Activated naive CD4-positive, alpha-beta T cell treated with anti-CD3 and anti-CD28 coated beads, Interleukin-2, amount 50 U/mL, for 24 hours (primary cell): ENCODE data around the gene SLCO3A1.
A peak's percentile ranks its signal among the peaks of the same experiment; 100 is the strongest.

Experiments
- H3K27ac Mint-ChIP-seq: one replicate; pipeline ENCODE4 v1.8.0; 2021; ENCODE audit warnings: mild to moderate bottlenecking, mixed read lengths
- H3K27me3 Mint-ChIP-seq: one replicate; pipeline ENCODE4 v1.8.0; 2021; ENCODE audit warnings: mixed read lengths
- H3K36me3 Mint-ChIP-seq: one replicate; pipeline ENCODE4 v1.8.0; 2021; ENCODE audit warnings: mixed read lengths
- H3K4me1 Mint-ChIP-seq: one replicate; pipeline ENCODE4 v1.8.0; 2021; ENCODE audit warnings: mixed read lengths
- H3K4me3 Mint-ChIP-seq: one replicate; pipeline ENCODE4 v1.8.0; 2021; ENCODE audit warnings: mild to moderate bottlenecking, mixed read lengths
- H3K9me3 Mint-ChIP-seq: one replicate; pipeline ENCODE4 v1.8.0; 2021; ENCODE audit warnings: mixed read lengths

The SLCO3A1 gene

GRCh38 chr15:91853948-91854638, 585 bp downstream of the SLCO3A1 start:
- H3K36me3 Mint-ChIP-seq, result no peaks in the 10 kb centered on the region
- peak overlapping the region; percentile 86 for H3K4me3 Mint-ChIP-seq
- no peaks in the 10 kb centered on the region for H3K27me3 Mint-ChIP-seq
- H3K4me1 Mint-ChIP-seq, result peaks cover 72% of the 10 kb centered on the region
- peak overlapping the region; percentile 51 for H3K27ac Mint-ChIP-seq
- no peaks in the 10 kb centered on the region for H3K9me3 Mint-ChIP-seq

- H3K27ac Mint-ChIP-seq, result peak overlapping the region; percentile 51
Observed at GRCh38 chr15:91854639-91854990, 1.1 kb downstream of the SLCO3A1 start.

DNA sequence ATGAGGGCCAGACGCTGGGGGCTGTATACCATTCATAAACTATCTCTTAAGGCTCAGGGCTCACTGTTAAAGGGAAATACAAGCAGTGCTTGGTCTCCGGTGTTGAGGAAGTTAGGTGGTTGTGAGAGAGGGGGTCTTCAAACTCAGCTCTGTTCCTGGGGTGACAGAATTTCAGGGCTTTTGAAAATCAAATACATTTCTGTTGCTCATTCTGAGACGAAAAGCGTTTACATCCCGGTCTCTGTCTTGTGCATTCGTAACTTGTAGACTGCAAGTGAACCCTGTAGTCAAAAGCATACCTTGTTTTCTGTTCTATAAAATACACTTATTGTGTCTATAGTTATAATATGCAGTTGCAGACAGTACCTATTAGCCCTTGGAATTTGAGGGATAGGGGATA, 1.7 kb downstream of the SLCO3A1 start:
- H3K4me1 Mint-ChIP-seq, result peaks cover 74% of the 10 kb centered on the region
- no peaks in the 10 kb centered on the region for H3K36me3 Mint-ChIP-seq
- peak overlapping the region; percentile 57 for H3K27ac Mint-ChIP-seq
- H3K9me3 Mint-ChIP-seq, result no peaks in the 10 kb centered on the region
- H3K4me3 Mint-ChIP-seq, result peak overlapping the region; percentile 86
- H3K27me3 Mint-ChIP-seq, result no peaks in the 10 kb centered on the region

More at GRCh38 chr15:91854639-91854990, 1.1 kb downstream of the SLCO3A1 start:
- no peaks in the 10 kb centered on the region for H3K36me3 Mint-ChIP-seq
- no peaks in the 10 kb centered on the region for H3K9me3 Mint-ChIP-seq
- peak overlapping the region; percentile 86 for H3K4me3 Mint-ChIP-seq
- no peaks in the 10 kb centered on the region for H3K27me3 Mint-ChIP-seq
- H3K4me1 Mint-ChIP-seq, result peaks cover 73% of the 10 kb centered on the region

DNA sequence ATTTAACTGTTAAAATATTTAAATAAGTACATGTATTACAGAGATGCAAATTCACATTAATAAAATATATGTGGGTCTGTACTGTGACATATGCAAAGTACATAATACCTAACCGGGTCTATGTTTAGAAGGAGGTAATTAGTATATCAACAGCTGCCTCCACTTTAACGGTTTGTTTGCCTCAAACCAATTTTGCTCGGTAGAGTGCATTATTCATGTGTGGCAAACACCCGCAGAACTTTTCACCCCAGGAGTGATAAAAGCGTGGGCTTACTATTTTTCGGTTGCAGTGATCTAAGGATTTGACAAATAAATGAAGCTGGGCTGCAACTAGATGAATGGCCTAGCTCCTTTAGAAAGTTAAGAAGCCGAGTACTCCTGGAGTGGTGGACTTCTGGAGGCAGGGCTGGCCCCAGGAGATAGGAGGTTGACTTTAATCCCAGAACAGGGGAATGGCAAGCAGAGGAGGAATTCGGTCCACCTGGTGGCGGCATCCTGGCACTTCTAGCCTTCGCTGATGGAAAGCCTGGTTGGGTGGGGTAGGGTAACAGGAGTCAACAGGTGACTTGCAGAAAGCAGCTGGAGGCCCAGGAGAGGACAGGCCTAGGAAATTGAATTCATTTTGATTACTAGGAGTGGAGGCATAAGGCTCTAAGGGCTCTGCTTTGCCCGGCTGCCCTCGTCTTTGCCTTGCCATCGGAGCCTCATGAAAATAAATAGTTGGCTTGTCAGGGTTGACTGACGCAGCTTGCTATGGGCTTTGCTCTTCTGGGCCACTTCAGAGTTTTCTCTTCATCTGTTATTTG, 2.4 kb downstream of the SLCO3A1 start:
- H3K9me3 Mint-ChIP-seq, result no peaks in the 10 kb centered on the region
- H3K36me3 Mint-ChIP-seq, result no peaks in the 10 kb centered on the region

GRCh38 chr15:91857224-91857585, 3.7 kb downstream of the SLCO3A1 start:
- H3K4me1 Mint-ChIP-seq, result peaks cover 81% of the 10 kb centered on the region

More for the DNA sequence above, 2.4 kb downstream of the SLCO3A1 start:
- Mint-ChIP-seq H3K4me3 (peak overlapping the region; percentile 12), H3K27me3 (no peaks in the 10 kb centered on the region), H3K27ac (peak overlapping the region; percentile 59), H3K4me1 (peaks cover 80% of the 10 kb centered on the region)

GRCh38 chr15:91857772-91858171, 4.3 kb downstream of the SLCO3A1 start:
- no peaks in the 10 kb centered on the region for H3K27me3 Mint-ChIP-seq
- peaks cover 83% of the 10 kb centered on the region for H3K4me1 Mint-ChIP-seq
- H3K27ac Mint-ChIP-seq, result peak overlapping the region; percentile 78
- no peaks in the 10 kb centered on the region for H3K36me3 Mint-ChIP-seq
- no peaks in the 10 kb centered on the region for H3K9me3 Mint-ChIP-seq
- H3K4me3 Mint-ChIP-seq, result peak overlapping the region; percentile 49

More at GRCh38 chr15:91857224-91857585, 3.7 kb downstream of the SLCO3A1 start:
- peak overlapping the region; percentile 49 for H3K4me3 Mint-ChIP-seq
- peak overlapping the region; percentile 78 for H3K27ac Mint-ChIP-seq
- H3K9me3 Mint-ChIP-seq, result no peaks in the 10 kb centered on the region
- no peaks in the 10 kb centered on the region for H3K27me3 Mint-ChIP-seq
- no peaks in the 10 kb centered on the region for H3K36me3 Mint-ChIP-seq

GRCh38 chr15:91860498-91860897, 7.0 kb downstream of the SLCO3A1 start:
- H3K27ac Mint-ChIP-seq, result no peak overlapping the region
- no peaks in the 10 kb centered on the region for H3K27me3 Mint-ChIP-seq
- no peaks in the 10 kb centered on the region for H3K9me3 Mint-ChIP-seq
- H3K4me3 Mint-ChIP-seq, result no peak overlapping the region
- H3K36me3 Mint-ChIP-seq, result no peaks in the 10 kb centered on the region
- H3K4me1 Mint-ChIP-seq, result peaks cover 95% of the 10 kb centered on the region

DNA sequence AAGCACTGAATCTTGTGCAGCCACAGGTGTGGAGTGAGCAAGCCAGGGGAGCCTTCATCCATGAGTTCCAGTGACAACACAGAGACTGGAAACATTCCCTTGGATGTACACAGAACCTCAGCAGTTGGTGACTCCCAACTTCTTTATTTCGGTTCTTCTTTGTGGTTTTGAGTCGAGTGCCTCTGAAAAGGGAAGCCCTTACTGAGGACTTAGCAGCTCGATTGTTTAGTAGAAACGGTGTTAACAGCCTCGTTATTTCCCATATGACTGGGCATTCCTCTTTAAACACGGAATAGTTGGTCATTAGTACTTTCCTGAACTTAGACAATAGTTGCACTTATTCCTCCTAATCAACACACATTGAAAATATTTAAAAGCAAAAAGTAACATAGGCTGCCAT, 7.7 kb downstream of the SLCO3A1 start:
- H3K27ac Mint-ChIP-seq, result peak overlapping the region; percentile 41
- no peaks in the 10 kb centered on the region for H3K9me3 Mint-ChIP-seq
- H3K4me3 Mint-ChIP-seq, result no peak overlapping the region
- H3K27me3 Mint-ChIP-seq, result no peaks in the 10 kb centered on the region
- no peaks in the 10 kb centered on the region for H3K36me3 Mint-ChIP-seq
- H3K4me1 Mint-ChIP-seq, result peaks cover 95% of the 10 kb centered on the region

GRCh38 chr15:91862891-91863504, 9.5 kb downstream of the SLCO3A1 start:
- no peaks in the 10 kb centered on the region for H3K36me3 Mint-ChIP-seq
- H3K4me3 Mint-ChIP-seq, result no peak overlapping the region
- H3K27ac Mint-ChIP-seq, result no peak overlapping the region
- peaks cover 95% of the 10 kb centered on the region for H3K4me1 Mint-ChIP-seq
- H3K27me3 Mint-ChIP-seq, result no peaks in the 10 kb centered on the region
- H3K9me3 Mint-ChIP-seq, result no peaks in the 10 kb centered on the region

DNA sequence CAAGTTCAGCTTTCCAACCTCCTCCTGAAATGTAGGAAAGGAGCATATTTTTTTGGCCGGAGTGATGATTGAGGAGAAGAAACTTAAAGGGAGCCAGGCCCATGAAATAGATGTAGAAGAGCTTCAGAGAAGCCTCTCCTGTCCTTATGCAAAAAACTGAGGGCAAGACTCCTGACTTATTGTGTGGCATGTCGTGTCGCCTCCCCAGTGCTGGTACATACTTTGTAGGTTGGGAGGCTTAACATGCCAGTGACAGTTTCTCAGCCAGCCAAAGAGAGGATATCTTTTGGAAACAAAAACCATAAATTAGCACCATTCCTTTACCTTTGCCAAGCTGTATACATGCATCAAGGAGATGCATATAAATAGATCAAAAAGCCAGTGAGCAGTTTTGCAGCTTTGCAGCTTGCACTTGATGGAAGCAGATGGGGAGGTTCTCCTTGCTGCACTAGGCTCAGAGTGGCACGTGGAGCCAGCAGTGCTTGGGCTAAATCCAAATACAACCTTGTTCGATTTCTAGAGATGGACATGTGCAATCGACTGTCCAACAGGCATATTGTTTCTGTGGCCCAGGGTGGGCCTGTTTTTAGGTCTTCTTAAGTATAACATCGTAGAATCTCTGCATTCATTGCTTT, 10.2 kb downstream of the SLCO3A1 start:
- H3K27ac Mint-ChIP-seq, result no peak overlapping the region
- H3K4me1 Mint-ChIP-seq, result peaks cover 93% of the 10 kb centered on the region
- H3K27me3 Mint-ChIP-seq, result no peaks in the 10 kb centered on the region
- no peak overlapping the region for H3K4me3 Mint-ChIP-seq
- no peaks in the 10 kb centered on the region for H3K9me3 Mint-ChIP-seq
- no peaks in the 10 kb centered on the region for H3K36me3 Mint-ChIP-seq

DNA sequence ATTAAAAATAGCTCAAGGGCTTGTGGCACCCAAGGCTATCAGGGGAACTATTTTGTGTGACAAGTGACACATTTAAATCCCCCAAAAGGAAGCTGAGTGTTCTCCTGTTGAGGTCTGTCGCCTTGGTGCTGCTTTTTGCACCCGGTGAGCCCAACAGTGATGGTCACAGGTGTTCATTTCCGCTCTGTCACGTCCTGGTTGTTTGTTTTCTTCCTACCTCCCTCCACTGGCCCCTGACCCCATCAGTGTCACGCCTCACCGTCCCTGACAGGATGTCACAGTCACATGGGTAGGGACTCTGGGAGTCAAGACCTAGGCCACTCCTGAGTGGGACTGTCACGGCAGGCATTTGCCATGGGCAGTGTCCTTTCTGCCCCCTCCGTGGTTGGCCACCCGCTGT, 11.2 kb downstream of the SLCO3A1 start:
- no peak overlapping the region for H3K4me3 Mint-ChIP-seq
- no peaks in the 10 kb centered on the region for H3K36me3 Mint-ChIP-seq
- H3K4me1 Mint-ChIP-seq, result peaks cover 88% of the 10 kb centered on the region
- no peaks in the 10 kb centered on the region for H3K9me3 Mint-ChIP-seq
- no peak overlapping the region for H3K27ac Mint-ChIP-seq
- H3K27me3 Mint-ChIP-seq, result no peaks in the 10 kb centered on the region

DNA sequence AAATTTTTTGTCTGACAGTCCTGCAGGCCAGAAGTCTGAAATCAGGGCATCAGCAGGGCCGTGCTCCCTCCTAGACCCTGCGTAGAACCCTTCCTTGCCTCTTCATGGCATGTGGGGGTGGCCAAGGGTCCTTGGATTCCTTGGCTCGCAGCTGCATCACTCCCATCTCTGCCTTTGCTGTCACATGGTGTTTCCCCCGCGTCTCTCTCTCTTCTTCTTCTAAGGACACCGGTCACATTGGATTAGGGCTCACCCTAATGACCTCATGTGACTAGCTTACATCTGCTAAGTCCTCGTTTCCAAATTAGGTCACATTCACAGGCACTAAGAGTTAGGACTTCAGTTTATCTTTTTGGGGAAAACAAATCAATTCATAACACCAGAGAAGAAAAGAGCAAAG, 12.0 kb downstream of the SLCO3A1 start:
- no peak overlapping the region for H3K4me3 Mint-ChIP-seq
- no peaks in the 10 kb centered on the region for H3K9me3 Mint-ChIP-seq
- peaks cover 85% of the 10 kb centered on the region for H3K4me1 Mint-ChIP-seq
- H3K27me3 Mint-ChIP-seq, result no peaks in the 10 kb centered on the region
- H3K27ac Mint-ChIP-seq, result no peak overlapping the region
- no peaks in the 10 kb centered on the region for H3K36me3 Mint-ChIP-seq

DNA sequence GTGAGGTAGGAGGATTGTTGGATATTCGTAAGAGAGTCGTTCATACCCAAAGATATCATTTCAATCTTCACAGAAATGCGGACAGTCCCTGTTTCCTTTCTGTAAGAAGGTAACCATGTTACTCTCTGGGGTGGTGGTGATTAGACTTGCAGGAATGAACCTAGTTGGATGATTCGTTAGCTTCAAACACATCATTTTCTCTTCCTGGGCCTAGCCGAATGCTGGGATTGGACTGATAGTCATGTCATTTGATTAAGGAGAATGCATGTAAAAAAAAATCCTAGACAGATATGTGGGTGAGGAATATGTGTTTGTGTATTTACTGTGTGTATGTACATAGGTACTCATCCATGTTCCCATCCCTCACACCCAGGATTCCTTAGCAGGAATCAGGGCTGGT, 12.4 kb downstream of the SLCO3A1 start:
- Mint-ChIP-seq H3K4me3 (no peak overlapping the region), H3K27me3 (no peaks in the 10 kb centered on the region), H3K36me3 (no peaks in the 10 kb centered on the region), H3K9me3 (no peaks in the 10 kb centered on the region), H3K4me1 (peaks cover 85% of the 10 kb centered on the region), H3K27ac (no peak overlapping the region)

DNA sequence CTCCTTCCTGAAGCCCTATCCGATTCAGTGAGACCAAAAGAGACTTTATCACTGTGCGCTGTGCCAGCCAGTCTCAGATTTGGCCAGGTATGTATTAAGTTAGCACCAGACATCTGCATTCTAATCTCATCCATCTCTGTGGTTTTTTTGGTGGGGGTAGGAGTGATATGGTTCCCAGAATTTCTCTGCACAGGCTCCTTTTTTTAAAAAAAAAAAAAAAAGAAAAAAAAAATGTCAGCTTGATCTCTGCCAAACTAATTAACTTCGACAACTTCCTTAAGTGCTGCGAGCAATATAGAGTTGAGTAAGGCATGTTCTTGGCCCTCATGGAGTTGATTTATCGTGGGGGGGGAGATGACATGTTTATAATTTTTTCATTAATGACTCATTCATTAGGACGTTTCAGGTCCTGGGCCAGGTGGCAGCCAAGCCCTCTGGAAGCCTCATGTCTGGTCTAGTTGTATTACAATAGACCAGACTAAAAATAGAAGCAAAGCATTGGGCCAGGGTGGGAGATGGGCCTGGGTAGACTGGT, 12.9 kb downstream of the SLCO3A1 start:
- peaks cover 85% of the 10 kb centered on the region for H3K4me1 Mint-ChIP-seq
- no peaks in the 10 kb centered on the region for H3K36me3 Mint-ChIP-seq
- no peaks in the 10 kb centered on the region for H3K9me3 Mint-ChIP-seq
- H3K27ac Mint-ChIP-seq, result peak overlapping the region; percentile 47
- peak overlapping the region; percentile 50 for H3K4me3 Mint-ChIP-seq
- H3K27me3 Mint-ChIP-seq, result no peaks in the 10 kb centered on the region

DNA sequence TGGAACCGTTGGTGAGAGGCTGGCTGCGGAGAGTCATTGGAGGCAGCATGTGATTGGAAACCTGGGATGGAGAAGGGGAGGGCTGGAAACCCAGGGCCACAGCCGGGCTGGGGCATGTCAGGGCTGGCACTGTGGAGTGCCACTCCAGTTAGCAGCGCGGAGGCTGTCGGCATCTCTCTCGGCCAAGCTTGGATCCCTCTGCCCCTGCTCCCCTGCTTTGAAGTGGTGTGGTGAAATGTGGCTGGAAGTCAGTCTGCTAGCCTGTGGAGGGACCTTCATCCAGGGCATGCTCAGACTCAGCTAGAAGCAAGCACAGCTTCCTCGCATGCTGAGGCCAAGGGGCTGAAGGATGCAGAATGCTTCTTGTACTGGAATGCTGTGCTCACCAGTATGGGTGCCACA, 13.5 kb downstream of the SLCO3A1 start:
- Mint-ChIP-seq H3K9me3 (no peaks in the 10 kb centered on the region), H3K4me3 (peak overlapping the region; percentile 50), H3K4me1 (peaks cover 87% of the 10 kb centered on the region), H3K27ac (peak overlapping the region; percentile 47), H3K27me3 (no peaks in the 10 kb centered on the region), H3K36me3 (no peaks in the 10 kb centered on the region)
